ENCODE measurements around the gene ZNF827.

ZNF827 gene

GRCh38 chr4:145786830-145787229, 151.8 kb downstream of the ZNF827 start:
- no peak for TF ChIP-seq CTCF (IDR thresholded peaks at IDR 0.05; ENCODE audit: control extremely low read depth, extremely low read depth, low read depth, missing control alignments)
- CTCF ChIA-PET = no interaction called here
- POLR2A ChIA-PET = no interaction called here
- DNase-seq (ENCODE audit: extremely low spot score) = no peak

DNA sequence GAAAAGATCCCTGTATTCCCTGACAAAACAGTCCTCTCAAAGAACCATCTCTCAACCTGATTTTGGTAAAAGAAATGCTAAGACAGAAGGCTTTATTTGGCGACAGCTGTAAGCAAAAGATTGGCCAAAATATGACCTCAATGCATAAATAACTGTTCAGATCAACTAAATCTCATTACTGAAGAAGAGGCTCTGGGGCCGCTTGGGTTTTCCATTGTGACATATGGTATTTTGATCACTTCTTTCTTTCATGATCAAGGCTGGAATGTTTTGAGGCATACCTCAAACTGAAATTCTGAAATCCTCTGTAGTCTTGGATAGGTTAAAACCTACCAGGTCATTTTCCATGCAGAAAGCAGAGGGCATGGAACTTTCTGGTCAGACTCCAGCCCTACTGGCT, 152.4 kb downstream of the ZNF827 start:
- no peak for DNase-seq (ENCODE audit: extremely low spot score)
- POLR2A ChIA-PET = no interaction called here
- TF ChIP-seq CTCF (IDR thresholded peaks at IDR 0.05; ENCODE audit: control extremely low read depth, extremely low read depth, low read depth, missing control alignments) = no peak
- CTCF ChIA-PET = no interaction called here

GRCh38 chr4:145785391-145786008, 153.1 kb downstream of the ZNF827 start:
- no peak for TF ChIP-seq CTCF (IDR thresholded peaks at IDR 0.05; ENCODE audit: control extremely low read depth, extremely low read depth, low read depth, missing control alignments)
- ChIA-PET POLR2A (no interaction called here), CTCF (no interaction called here)
- DNase-seq (ENCODE audit: extremely low spot score) = no peak

DNA sequence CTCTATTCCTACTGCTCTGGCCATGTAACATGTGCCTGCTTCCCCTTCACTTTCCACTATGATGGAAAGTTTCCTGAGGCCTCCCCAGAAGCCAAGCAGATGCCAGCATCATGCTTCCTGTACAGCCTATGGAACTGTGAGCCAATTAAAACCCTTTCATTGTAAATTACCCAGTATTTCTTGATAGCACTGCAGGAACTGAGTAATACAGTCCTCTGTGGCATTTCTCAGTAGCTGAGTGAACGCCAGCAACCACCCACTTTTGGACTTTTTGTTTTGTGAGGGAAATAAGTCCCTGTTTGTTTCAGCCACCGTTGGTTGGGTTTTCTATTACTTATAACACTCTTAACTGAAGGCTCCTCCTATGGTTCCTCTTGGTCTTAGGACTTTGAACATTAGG, 154.6 kb downstream of the ZNF827 start:
- no peak for DNase-seq (ENCODE audit: extremely low spot score)
- TF ChIP-seq CTCF (IDR thresholded peaks at IDR 0.05; ENCODE audit: control extremely low read depth, extremely low read depth, low read depth, missing control alignments) = no peak
- CTCF ChIA-PET = interaction anchor here (0.8 kb wide), 1 partner anchor 68 kb away, joined by 3 read pairs; no protein-coding TSS in a partner anchor
- POLR2A ChIA-PET = no interaction called here

- TF ChIP-seq CTCF (IDR thresholded peaks at IDR 0.05; ENCODE audit: control extremely low read depth, extremely low read depth, low read depth, missing control alignments) = no peak
- POLR2A ChIA-PET = no interaction called here
- no peak for DNase-seq (ENCODE audit: extremely low spot score)
- CTCF ChIA-PET = no interaction called here
Observed at GRCh38 chr4:145782756-145783155, 155.9 kb downstream of the ZNF827 start.

- CTCF ChIA-PET = interaction anchor here (1.7 kb wide), 1 partner anchor 15 kb away, joined by 5 read pairs; no protein-coding TSS in a partner anchor
- TF ChIP-seq CTCF (IDR thresholded peaks at IDR 0.05; ENCODE audit: control extremely low read depth, extremely low read depth, low read depth, missing control alignments) = no peak
Observed at GRCh38 chr4:145781351-145781750, 157.3 kb downstream of the ZNF827 start.

More at GRCh38 chr4:145781351-145781750, 157.3 kb downstream of the ZNF827 start:
- no peak for DNase-seq (ENCODE audit: extremely low spot score)
- POLR2A ChIA-PET = no interaction called here

All from GM10248 (cell line).